Glutamatergic neuron (in vitro differentiated cells): Measurements from ENCODE around the gene AK4. TPM values are rescaled to one million over a fixed set of nuclear protein-coding genes. Genes with fewer than 3 reads are reported as not detected.

Experiments used
- DNase-seq: peaks from one replicate; pipeline ENCODE4 v3.0.0; 2022
- H3K27ac Mint-ChIP-seq: one replicate; pipeline ENCODE4 v1.8.0; 2020; ENCODE audit warnings: mild to moderate bottlenecking, mixed read lengths, inconsistent platforms; ENCODE audit not compliant: unreplicated experiment
- H3K27me3 Mint-ChIP-seq: one replicate; pipeline ENCODE4 v1.8.0; 2020; ENCODE audit warnings: mild to moderate bottlenecking, moderate library complexity, mixed read lengths, inconsistent platforms; ENCODE audit not compliant: unreplicated experiment
- H3K36me3 Mint-ChIP-seq: one replicate; pipeline ENCODE4 v1.8.0; 2020; ENCODE audit warnings: mild to moderate bottlenecking, mixed read lengths, inconsistent platforms; ENCODE audit not compliant: unreplicated experiment
- H3K4me1 Mint-ChIP-seq: one replicate; pipeline ENCODE4 v1.8.0; 2020; ENCODE audit warnings: mild to moderate bottlenecking, low read depth, mixed read lengths, inconsistent platforms; ENCODE audit not compliant: unreplicated experiment
- H3K4me3 Mint-ChIP-seq: one replicate; pipeline ENCODE4 v1.8.0; 2020; ENCODE audit warnings: mild to moderate bottlenecking, mixed read lengths, inconsistent platforms; ENCODE audit not compliant: unreplicated experiment
- H3K9me3 Mint-ChIP-seq: one replicate; pipeline ENCODE4 v1.8.0; 2020; ENCODE audit warnings: mild to moderate bottlenecking, moderate library complexity, mixed read lengths, inconsistent platforms; ENCODE audit not compliant: unreplicated experiment
- total RNA-seq: library from RNA; stranded (reverse); fragmentation: NEBNext Ultra II Directional; extraction: Animal tissue kit (Norgen Biotek cat#: 25700); gene quantifications from one replicate; pipeline ENCODE4 v1.2.1, GENCODE V29; 2021; ENCODE audit not compliant: unreplicated experiment
- TF ChIP-seq, protein P1 (sequence below): fragments of 200-600 bp; sonication (generic); IDR thresholded peaks from one replicate; pipeline ENCODE4 v1.5.0; 2021; ENCODE audit not compliant: partially characterized antibody, unreplicated experiment

AK4 gene
- total RNA-seq, 1 donor from 2014 or later = 2.6 TPM

DNA sequence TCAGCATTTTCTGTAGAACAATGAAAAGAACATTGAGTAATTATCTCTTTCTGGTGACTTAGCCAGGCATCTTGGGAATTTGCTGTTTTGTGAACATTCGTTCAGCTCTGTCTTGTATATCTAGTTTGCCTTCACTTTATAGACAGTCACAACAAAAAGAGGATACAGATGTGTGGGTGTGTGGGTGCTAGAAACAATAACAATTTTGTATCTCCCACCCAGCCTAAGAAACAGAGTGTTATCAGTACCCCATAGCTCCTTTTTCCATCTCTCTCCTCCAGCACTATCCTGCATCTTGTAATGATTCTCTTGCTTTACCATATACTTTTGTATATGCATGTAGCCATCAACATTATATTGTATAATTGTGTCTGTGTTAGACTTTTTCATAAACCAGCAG is 33.0 kb downstream of the AK4 start:
- Mint-ChIP-seq H3K9me3 (no peaks in the 10 kb centered on the region), H3K27me3 (no peaks in the 10 kb centered on the region), H3K27ac (no peak overlapping the region), H3K36me3 (no peaks in the 10 kb centered on the region), H3K4me3 (no peak overlapping the region), H3K4me1 (no peaks in the 10 kb centered on the region)
- no peak for DNase-seq
- TF ChIP-seq, protein P1, sequence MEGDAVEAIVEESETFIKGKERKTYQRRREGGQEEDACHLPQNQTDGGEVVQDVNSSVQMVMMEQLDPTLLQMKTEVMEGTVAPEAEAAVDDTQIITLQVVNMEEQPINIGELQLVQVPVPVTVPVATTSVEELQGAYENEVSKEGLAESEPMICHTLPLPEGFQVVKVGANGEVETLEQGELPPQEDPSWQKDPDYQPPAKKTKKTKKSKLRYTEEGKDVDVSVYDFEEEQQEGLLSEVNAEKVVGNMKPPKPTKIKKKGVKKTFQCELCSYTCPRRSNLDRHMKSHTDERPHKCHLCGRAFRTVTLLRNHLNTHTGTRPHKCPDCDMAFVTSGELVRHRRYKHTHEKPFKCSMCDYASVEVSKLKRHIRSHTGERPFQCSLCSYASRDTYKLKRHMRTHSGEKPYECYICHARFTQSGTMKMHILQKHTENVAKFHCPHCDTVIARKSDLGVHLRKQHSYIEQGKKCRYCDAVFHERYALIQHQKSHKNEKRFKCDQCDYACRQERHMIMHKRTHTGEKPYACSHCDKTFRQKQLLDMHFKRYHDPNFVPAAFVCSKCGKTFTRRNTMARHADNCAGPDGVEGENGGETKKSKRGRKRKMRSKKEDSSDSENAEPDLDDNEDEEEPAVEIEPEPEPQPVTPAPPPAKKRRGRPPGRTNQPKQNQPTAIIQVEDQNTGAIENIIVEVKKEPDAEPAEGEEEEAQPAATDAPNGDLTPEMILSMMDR = no peak

DNA sequence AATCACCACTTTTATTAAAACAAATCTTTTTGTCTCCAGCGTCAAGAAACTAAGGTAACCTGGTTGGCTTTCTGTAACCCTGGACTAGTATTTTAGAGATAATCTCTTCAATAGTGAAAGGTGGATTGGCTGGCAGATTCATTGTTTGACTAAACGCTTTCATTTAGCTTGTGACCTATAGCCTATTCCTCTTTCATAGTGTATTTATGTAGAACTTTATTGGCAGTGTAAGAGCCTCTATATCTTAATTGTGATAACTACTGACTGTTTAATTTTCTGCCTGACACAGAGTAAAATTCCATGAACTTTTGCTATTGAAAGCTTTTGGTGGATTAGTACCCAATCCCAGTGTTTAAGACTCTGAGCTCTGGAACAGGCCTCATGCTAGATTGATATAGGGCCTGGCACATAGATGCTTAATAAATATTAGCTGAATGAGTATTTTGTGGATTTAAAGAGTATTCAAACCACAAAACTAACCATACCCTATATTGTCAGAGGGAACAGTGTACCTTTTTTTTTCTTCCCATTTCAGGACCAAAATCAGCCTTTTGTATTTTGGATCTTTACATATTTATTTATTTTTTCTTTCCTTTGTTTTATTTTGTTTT is 34.8 kb downstream of the AK4 start:
- H3K4me1 Mint-ChIP-seq = no peaks in the 10 kb centered on the region
- DNase-seq = no peak
- no peaks in the 10 kb centered on the region for H3K36me3 Mint-ChIP-seq
- no peaks in the 10 kb centered on the region for H3K27me3 Mint-ChIP-seq
- H3K27ac Mint-ChIP-seq = no peak overlapping the region
- H3K9me3 Mint-ChIP-seq = no peaks in the 10 kb centered on the region
- H3K4me3 Mint-ChIP-seq = no peak overlapping the region
- TF ChIP-seq, protein P1 = no peak

GRCh38 chr1:65189576-65190115 is 41.6 kb downstream of the AK4 start:
- Mint-ChIP-seq H3K4me1 (no peaks in the 10 kb centered on the region), H3K27ac (no peak overlapping the region), H3K4me3 (no peak overlapping the region), H3K27me3 (no peaks in the 10 kb centered on the region), H3K36me3 (no peaks in the 10 kb centered on the region), H3K9me3 (no peaks in the 10 kb centered on the region)
- TF ChIP-seq, protein P1 = no peak
- DNase-seq = no peak

- no peak for DNase-seq
- H3K36me3 Mint-ChIP-seq = no peaks in the 10 kb centered on the region
- no peak overlapping the region for H3K4me3 Mint-ChIP-seq
- H3K9me3 Mint-ChIP-seq = no peaks in the 10 kb centered on the region
- no peaks in the 10 kb centered on the region for H3K27me3 Mint-ChIP-seq
- TF ChIP-seq, protein P1 = no peak
- H3K4me1 Mint-ChIP-seq = no peaks in the 10 kb centered on the region
- H3K27ac Mint-ChIP-seq = no peak overlapping the region
Observed at GRCh38 chr1:65190229-65190628, 42.2 kb downstream of the AK4 start.

DNA sequence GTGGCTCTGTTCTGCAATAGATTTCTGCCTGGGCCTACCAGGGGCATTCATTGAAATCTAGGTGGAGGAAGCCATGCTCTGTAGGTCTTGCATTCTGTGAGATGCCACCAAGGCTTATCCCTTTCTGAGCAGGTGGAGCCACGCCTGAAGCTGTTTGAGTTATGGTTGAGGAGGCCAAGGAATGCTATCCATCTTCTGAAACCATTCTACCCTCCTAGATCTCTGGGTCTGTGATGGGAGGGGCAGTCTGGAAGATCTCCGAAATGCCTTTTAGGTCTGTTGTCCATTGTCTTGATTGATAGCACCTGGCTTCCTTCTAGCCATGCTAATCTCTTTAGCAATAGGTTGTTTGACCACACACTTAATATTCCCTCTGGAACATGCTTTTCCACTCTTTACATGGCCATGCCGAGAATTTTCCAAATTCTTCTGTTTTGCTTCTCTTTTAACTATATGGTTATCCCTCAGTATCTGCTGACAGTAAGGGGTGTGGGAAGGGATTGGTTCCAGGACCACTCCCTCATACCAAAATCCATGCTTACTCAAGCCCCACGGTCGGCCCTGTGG is 45.2 kb downstream of the AK4 start:
- peaks cover 7% of the 10 kb centered on the region for H3K4me1 Mint-ChIP-seq
- H3K27ac Mint-ChIP-seq = no peak overlapping the region
- H3K9me3 Mint-ChIP-seq = no peaks in the 10 kb centered on the region
- peaks cover 4% of the 10 kb centered on the region for H3K36me3 Mint-ChIP-seq
- peaks cover 2% of the 10 kb centered on the region for H3K27me3 Mint-ChIP-seq
- DNase-seq = no peak
- TF ChIP-seq, protein P1 = no peak
- no peak overlapping the region for H3K4me3 Mint-ChIP-seq
